ENCODE data around the gene CDYL2. TPM values are rescaled to one million over a fixed set of nuclear protein-coding genes. Genes with fewer than 3 reads are reported as not detected.

CDYL2 gene
- total RNA-seq, 4 donors from 2014 or later, result 0.80 to 2.8 (median 1.8) TPM

- in situ Hi-C loops (cut with MboI; ENCODE audit: low sequenced_read_pairs in 4 of 4) (no loop called here), intact Hi-C loops (cut with DNase I; ENCODE audit: low total_unique reads) (no loop called here)
- no peak for ATAC-seq
Observed at GRCh38 chr16:80640316-80640715, 164.1 kb downstream of the CDYL2 start.

GRCh38 chr16:80639636-80640035 lies 164.8 kb downstream of the CDYL2 start:
- DNase-seq (no peak), ATAC-seq (no peak)
- H3K4me3 ChIP-seq, result no peak overlapping the region
- TF ChIP-seq POLR2A (IDR thresholded peaks at IDR 0.05) (no peak), CTCF (IDR thresholded peaks at IDR 0.05 in 4 of 5, conservative IDR thresholded peaks at IDR 0.05 in 1 of 5) (no peak)
- H3K27me3 ChIP-seq, result no peaks in the 10 kb centered on the region
- intact Hi-C loops (cut with DNase I; ENCODE audit: low total_unique reads) (no loop called here), in situ Hi-C loops (cut with MboI; ENCODE audit: low sequenced_read_pairs in 4 of 4) (no loop called here)
- no peak overlapping the region for H3K27ac ChIP-seq
- no peaks in the 10 kb centered on the region for H3K9me3 ChIP-seq
- no peaks in the 10 kb centered on the region for H3K4me1 ChIP-seq
- no peaks in the 10 kb centered on the region for H3K36me3 ChIP-seq

More at GRCh38 chr16:80640316-80640715, 164.1 kb downstream of the CDYL2 start:
- TF ChIP-seq CTCF (IDR thresholded peaks at IDR 0.05 in 4 of 5, conservative IDR thresholded peaks at IDR 0.05 in 1 of 5), result no peak
- TF ChIP-seq POLR2A (IDR thresholded peaks at IDR 0.05), result no peak
- Histone ChIP-seq H3K9me3 (no peaks in the 10 kb centered on the region), H3K4me3 (no peak overlapping the region), H3K27ac (no peak overlapping the region), H3K36me3 (no peaks in the 10 kb centered on the region), H3K27me3 (no peaks in the 10 kb centered on the region), H3K4me1 (no peaks in the 10 kb centered on the region)
- no peak for DNase-seq

GRCh38 chr16:80637621-80638020 lies 166.8 kb downstream of the CDYL2 start:
- DNase-seq (no peak), ATAC-seq (no peak)
- Histone ChIP-seq H3K4me3 (no peak overlapping the region), H3K27ac (no peak overlapping the region), H3K36me3 (no peaks in the 10 kb centered on the region), H3K4me1 (no peaks in the 10 kb centered on the region), H3K9me3 (no peaks in the 10 kb centered on the region), H3K27me3 (no peaks in the 10 kb centered on the region)
- intact Hi-C loops (cut with DNase I; ENCODE audit: low total_unique reads) (no loop called here), in situ Hi-C loops (cut with MboI; ENCODE audit: low sequenced_read_pairs in 4 of 4) (no loop called here)
- TF ChIP-seq POLR2A (IDR thresholded peaks at IDR 0.05) (no peak), CTCF (IDR thresholded peaks at IDR 0.05 in 4 of 5, conservative IDR thresholded peaks at IDR 0.05 in 1 of 5) (no peak)

GRCh38 chr16:80631581-80631980 lies 172.8 kb downstream of the CDYL2 start:
- in situ Hi-C loops (cut with MboI; ENCODE audit: low sequenced_read_pairs in 4 of 4), result no loop called here
- intact Hi-C loops (cut with DNase I; ENCODE audit: low total_unique reads), result no loop called here
- no peak for DNase-seq
- no peak for TF ChIP-seq CTCF (IDR thresholded peaks at IDR 0.05 in 4 of 5, conservative IDR thresholded peaks at IDR 0.05 in 1 of 5)
- TF ChIP-seq POLR2A (IDR thresholded peaks at IDR 0.05), result no peak
- H3K27ac ChIP-seq, result no peak overlapping the region
- H3K4me3 ChIP-seq, result no peak overlapping the region
- no peaks in the 10 kb centered on the region for H3K4me1 ChIP-seq
- H3K36me3 ChIP-seq, result no peaks in the 10 kb centered on the region
- no peaks in the 10 kb centered on the region for H3K9me3 ChIP-seq
- ATAC-seq, result no peak
- H3K27me3 ChIP-seq, result no peaks in the 10 kb centered on the region

- DNase-seq, result no peak
- intact Hi-C loops (cut with DNase I; ENCODE audit: low total_unique reads), result no loop called here
- H3K4me3 ChIP-seq, result no peak overlapping the region
- H3K4me1 ChIP-seq, result no peaks in the 10 kb centered on the region
- H3K27me3 ChIP-seq, result no peaks in the 10 kb centered on the region
- in situ Hi-C loops (cut with MboI; ENCODE audit: low sequenced_read_pairs in 4 of 4), result no loop called here
- no peak for ATAC-seq
- no peaks in the 10 kb centered on the region for H3K36me3 ChIP-seq
- no peak for TF ChIP-seq CTCF (IDR thresholded peaks at IDR 0.05 in 4 of 5, conservative IDR thresholded peaks at IDR 0.05 in 1 of 5)
- no peak for TF ChIP-seq POLR2A (IDR thresholded peaks at IDR 0.05)
- no peak overlapping the region for H3K27ac ChIP-seq
- no peaks in the 10 kb centered on the region for H3K9me3 ChIP-seq
Observed at GRCh38 chr16:80628254-80628653, 176.1 kb downstream of the CDYL2 start.
